Panc1 (cell line): Measurements from ENCODE around the gene IMP4. TPM values are rescaled to one million over a fixed set of nuclear protein-coding genes. Genes with fewer than 3 reads are reported as not detected.

ENCODE experiments used
- ATAC-seq: fragments of 200-7000 bp; cut with Tn5 transposase; 2 replicates; pipeline ENCODE4 v1.9.1; 2020; ENCODE audit warnings: mild to moderate bottlenecking, moderate library complexity
- BruUV-seq: library from RNA; stranded (reverse); fragments of 400-500 nt; replicated peaks from 2 replicates; lab custom pipeline; 2021; lab: Mats Ljungman, UMichigan
- CTCF ChIA-PET: fragments of 300-600 bp; sonication (Branson Sonifier 250); formaldehyde crosslinking; loops from one replicate; lab custom pipeline; 2022; ENCODE audit warnings: antibody characterized with exemption; lab: Charles Lee
- POLR2A ChIA-PET: fragments of 300-600 bp; sonication (Branson Sonifier 250); formaldehyde crosslinking; loops from one replicate; lab custom pipeline; 2022; ENCODE audit warnings: antibody characterized with exemption; lab: Charles Lee
- DNase-seq: peaks from one replicate; pipeline ENCODE4 v3.0.0-alpha.2; 2010; ENCODE audit warnings: low read depth, low spot score
- H3K27ac ChIP-seq: 2 replicates; pipeline ENCODE4 v1.5.1; 2011; ENCODE audit warnings: mild to moderate bottlenecking, low read length, inconsistent platforms
- H3K27me3 ChIP-seq: fragments of 200-500 bp; sonication (Bioruptor generic); 2 replicates; pipeline ENCODE4 v1.6.0; 2014; ENCODE audit warnings: low read length, inconsistent platforms; ENCODE audit not compliant: control insufficient read depth, insufficient read depth
- H3K36me3 ChIP-seq: fragments of 200-500 bp; sonication (Bioruptor generic); 2 replicates; pipeline ENCODE4 v1.5.1; 2014; ENCODE audit warnings: inconsistent platforms, mild to moderate bottlenecking, low read length, moderate library complexity; ENCODE audit not compliant: control insufficient read depth, insufficient read depth
- H3K4me1 ChIP-seq: 2 replicates; pipeline ENCODE4 v1.5.1; 2011; ENCODE audit warnings: inconsistent platforms, mild to moderate bottlenecking, low read length, moderate library complexity; ENCODE audit not compliant: control insufficient read depth, insufficient read depth
- H3K4me3 ChIP-seq, 2 experiments: 2 replicates each; pipeline ENCODE4 v1.5.1; 2011 to 2012; ENCODE audit warnings: low read depth in 2 of 2, low read length in 2 of 2, mild to moderate bottlenecking in 2 of 2, inconsistent platforms in 1 of 2, moderate library complexity in 1 of 2
- H3K9me3 ChIP-seq: fragments of 200-500 bp; sonication (Bioruptor generic); 2 replicates; pipeline ENCODE4 v1.5.1; 2014; ENCODE audit warnings: low read depth, mild to moderate bottlenecking, inconsistent platforms, low read length, moderate library complexity; ENCODE audit not compliant: control insufficient read depth, insufficient read depth
- POLR2AphosphoS5 ChIP-seq: IDR thresholded peaks from 2 replicates; pipeline ENCODE4 v1.6.1; 2012; ENCODE audit warnings: mild to moderate bottlenecking, low read depth, low read length, moderate library complexity
- SIN3A ChIP-seq: IDR thresholded peaks from 2 replicates; pipeline ENCODE4 v1.6.1; 2012; ENCODE audit warnings: low read depth, mild to moderate bottlenecking, low read length, moderate library complexity, borderline replicate concordance; ENCODE audit not compliant: insufficient read depth
- TCF7L2 ChIP-seq: IDR thresholded peaks from 2 replicates; pipeline ENCODE4 v1.6.1; 2011; ENCODE audit warnings: mild to moderate bottlenecking, low read depth, low read length, inconsistent platforms
- in situ Hi-C: cut with HindIII; loops from 2 replicates; pipeline ENCODE4 v1.10.0; 2016; ENCODE audit warnings: low sequenced_read_pairs, low pct_unique_long_range_greater_than_20kb
- intact Hi-C: fragments of 100-400 bp; cut with micrococcal nuclease; formaldehyde crosslinking; loops from one replicate; pipeline ENCODE4 v1.10.0; 2022; ENCODE audit not compliant: unreplicated experiment
- total RNA-seq: library from RNA; stranded (reverse); gene quantifications from one replicate; pipeline ENCODE4 v1.2.1, GENCODE V29; 2021; ENCODE audit not compliant: unreplicated experiment
- TF ChIP-seq, protein P1 (sequence below): fragments of 450-650 bp; IDR thresholded peaks from 2 replicates; pipeline ENCODE4 v1.5.1; 2017; ENCODE audit warnings: mild to moderate bottlenecking
- TF ChIP-seq, protein P2 (sequence below), 2 experiments: IDR thresholded peaks; 2 replicates each; pipeline ENCODE4 v1.6.1; 2011 to 2012; ENCODE audit warnings: low read depth in 2 of 2, control low read depth in 1 of 2, low read length in 1 of 2, mild to moderate bottlenecking in 1 of 2, moderate library complexity in 1 of 2; ENCODE audit not compliant: insufficient read depth in 1 of 2

The IMP4 gene
- total RNA-seq, 1 experiment from 2014 or later = 104 TPM

DNA sequence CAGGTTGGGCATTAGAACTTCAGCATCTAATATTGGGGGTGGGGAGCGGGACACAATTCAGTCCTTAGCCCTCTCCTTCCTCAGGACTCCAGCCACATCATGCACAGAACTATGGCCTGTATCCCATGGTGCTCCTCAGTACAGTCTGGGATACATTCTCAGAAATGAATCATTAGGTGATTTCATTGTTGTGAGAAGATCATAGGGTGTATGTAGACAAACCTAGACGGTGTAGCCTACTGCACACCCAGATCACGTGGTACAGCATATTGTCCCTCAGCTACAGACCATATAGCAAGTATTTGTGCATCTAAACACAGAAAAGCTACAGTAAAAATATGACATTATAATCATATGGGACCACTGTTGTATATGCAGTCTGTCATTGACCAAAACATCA, 23.2 kb upstream of the IMP4 start:
- TF ChIP-seq TCF7L2 = no peak
- no peak for TF ChIP-seq SIN3A
- TF ChIP-seq, protein P1, sequence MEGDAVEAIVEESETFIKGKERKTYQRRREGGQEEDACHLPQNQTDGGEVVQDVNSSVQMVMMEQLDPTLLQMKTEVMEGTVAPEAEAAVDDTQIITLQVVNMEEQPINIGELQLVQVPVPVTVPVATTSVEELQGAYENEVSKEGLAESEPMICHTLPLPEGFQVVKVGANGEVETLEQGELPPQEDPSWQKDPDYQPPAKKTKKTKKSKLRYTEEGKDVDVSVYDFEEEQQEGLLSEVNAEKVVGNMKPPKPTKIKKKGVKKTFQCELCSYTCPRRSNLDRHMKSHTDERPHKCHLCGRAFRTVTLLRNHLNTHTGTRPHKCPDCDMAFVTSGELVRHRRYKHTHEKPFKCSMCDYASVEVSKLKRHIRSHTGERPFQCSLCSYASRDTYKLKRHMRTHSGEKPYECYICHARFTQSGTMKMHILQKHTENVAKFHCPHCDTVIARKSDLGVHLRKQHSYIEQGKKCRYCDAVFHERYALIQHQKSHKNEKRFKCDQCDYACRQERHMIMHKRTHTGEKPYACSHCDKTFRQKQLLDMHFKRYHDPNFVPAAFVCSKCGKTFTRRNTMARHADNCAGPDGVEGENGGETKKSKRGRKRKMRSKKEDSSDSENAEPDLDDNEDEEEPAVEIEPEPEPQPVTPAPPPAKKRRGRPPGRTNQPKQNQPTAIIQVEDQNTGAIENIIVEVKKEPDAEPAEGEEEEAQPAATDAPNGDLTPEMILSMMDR = no peak
- TF ChIP-seq, protein P2, sequence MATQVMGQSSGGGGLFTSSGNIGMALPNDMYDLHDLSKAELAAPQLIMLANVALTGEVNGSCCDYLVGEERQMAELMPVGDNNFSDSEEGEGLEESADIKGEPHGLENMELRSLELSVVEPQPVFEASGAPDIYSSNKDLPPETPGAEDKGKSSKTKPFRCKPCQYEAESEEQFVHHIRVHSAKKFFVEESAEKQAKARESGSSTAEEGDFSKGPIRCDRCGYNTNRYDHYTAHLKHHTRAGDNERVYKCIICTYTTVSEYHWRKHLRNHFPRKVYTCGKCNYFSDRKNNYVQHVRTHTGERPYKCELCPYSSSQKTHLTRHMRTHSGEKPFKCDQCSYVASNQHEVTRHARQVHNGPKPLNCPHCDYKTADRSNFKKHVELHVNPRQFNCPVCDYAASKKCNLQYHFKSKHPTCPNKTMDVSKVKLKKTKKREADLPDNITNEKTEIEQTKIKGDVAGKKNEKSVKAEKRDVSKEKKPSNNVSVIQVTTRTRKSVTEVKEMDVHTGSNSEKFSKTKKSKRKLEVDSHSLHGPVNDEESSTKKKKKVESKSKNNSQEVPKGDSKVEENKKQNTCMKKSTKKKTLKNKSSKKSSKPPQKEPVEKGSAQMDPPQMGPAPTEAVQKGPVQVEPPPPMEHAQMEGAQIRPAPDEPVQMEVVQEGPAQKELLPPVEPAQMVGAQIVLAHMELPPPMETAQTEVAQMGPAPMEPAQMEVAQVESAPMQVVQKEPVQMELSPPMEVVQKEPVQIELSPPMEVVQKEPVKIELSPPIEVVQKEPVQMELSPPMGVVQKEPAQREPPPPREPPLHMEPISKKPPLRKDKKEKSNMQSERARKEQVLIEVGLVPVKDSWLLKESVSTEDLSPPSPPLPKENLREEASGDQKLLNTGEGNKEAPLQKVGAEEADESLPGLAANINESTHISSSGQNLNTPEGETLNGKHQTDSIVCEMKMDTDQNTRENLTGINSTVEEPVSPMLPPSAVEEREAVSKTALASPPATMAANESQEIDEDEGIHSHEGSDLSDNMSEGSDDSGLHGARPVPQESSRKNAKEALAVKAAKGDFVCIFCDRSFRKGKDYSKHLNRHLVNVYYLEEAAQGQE (IDR thresholded peaks at IDR 0.05; ENCODE audit: insufficient read depth in 1 of 2, low read depth in 2 of 2, low read length in 1 of 2) = no peak
- TF ChIP-seq POLR2AphosphoS5 = no peak
- Histone ChIP-seq H3K36me3 (no peaks in the 10 kb centered on the region; the same call in 1 of the 2 replicates), H3K27me3 (peaks cover 8% of the 10 kb centered on the region; the same call in 1 of the 2 replicates), H3K27ac (no peak overlapping the region), H3K4me1 (no peaks in the 10 kb centered on the region; the same call in 1 of the 2 replicates), H3K9me3 (no peaks in the 10 kb centered on the region), H3K4me3 (no peak overlapping the region)
- intact Hi-C loops (no loop called here), in situ Hi-C loops (no loop called here)
- ATAC-seq (no peak), DNase-seq (no peak)
- ChIA-PET CTCF (no interaction called here), POLR2A (interaction anchor here (0.7 kb wide), 1 partner anchor 142 kb away, joined by 4 read pairs; no protein-coding TSS in a partner anchor)
- BruUV-seq = no TSS peak

DNA sequence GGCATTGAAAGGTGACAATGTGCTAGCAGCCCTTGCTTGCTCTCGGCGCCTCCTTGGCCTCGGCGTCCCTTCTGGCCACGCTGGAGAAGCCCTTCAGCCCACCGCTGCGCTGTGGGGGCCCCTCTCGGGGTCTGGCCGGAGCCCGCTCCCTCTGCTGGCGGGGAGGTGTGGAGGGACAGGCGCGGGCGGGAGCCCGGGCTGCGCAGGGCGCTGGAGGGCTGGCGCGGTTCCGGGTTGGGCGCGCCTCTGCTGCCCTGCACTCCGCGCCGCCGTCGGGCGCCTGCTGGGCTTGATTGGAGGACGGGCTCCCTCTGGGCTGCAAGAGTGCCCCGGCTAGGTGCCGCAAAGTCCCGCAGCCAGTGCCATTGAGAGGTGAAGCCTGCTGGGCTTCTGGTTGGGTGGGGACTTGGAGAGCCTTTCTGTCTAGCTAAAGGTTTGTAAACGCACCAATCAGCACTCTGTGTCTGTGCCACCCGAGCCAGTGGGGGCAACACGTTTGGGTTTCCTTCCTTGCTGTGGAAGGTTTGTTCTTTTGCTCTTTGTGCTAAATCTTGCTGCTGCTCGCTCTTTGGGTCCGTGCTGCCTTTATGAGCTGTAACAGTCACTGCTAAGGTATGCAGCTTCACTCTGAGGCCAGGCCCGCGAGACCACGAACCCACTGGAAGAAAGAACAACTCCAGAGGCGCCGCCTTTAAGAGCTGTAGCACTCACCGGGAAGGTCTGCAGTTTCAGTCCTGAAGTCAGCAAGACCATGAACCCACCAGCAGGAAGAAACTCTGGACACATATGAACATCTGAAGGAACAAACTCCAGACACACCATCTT, 14.8 kb upstream of the IMP4 start:
- DNase-seq (no peak), ATAC-seq (peak; percentile 94)
- BruUV-seq = no TSS peak
- ChIA-PET POLR2A (interaction anchor here (0.9 kb wide), 1 partner anchor 37 kb away, joined by 3 read pairs; no protein-coding TSS in a partner anchor), CTCF (interaction anchor here (2.0 kb wide), 1 partner anchor 39 kb away, joined by 7 read pairs; no protein-coding TSS in a partner anchor)
- H3K4me3 ChIP-seq = peak overlapping the region; percentile 38 to 57
- peaks cover 6% of the 10 kb centered on the region; the same call in 1 of the 2 replicates for H3K4me1 ChIP-seq
- in situ Hi-C loops = no loop called here
- H3K36me3 ChIP-seq = no peaks in the 10 kb centered on the region
- TF ChIP-seq, protein P1 = peak; percentile 75
- TF ChIP-seq SIN3A (no peak), POLR2AphosphoS5 (0 out of 2 replicates have a peak, but pooled peaks have one; percentile 10), TCF7L2 (no peak)
- TF ChIP-seq, protein P2 (IDR thresholded peaks at IDR 0.05; ENCODE audit: insufficient read depth in 1 of 2, low read depth in 2 of 2, low read length in 1 of 2) = no peak
- no peaks in the 10 kb centered on the region for H3K9me3 ChIP-seq
- peaks cover 8% of the 10 kb centered on the region for H3K27me3 ChIP-seq
- intact Hi-C loops = no loop called here
- peak overlapping the region; percentile 40; the same call in 1 of the 2 replicates for H3K27ac ChIP-seq
